ENCODE data around the gene ACP7.
"Not testable (repeated sequence)": the region's sequence is repeated elsewhere in the genome, so short reads cannot be mapped to it uniquely, and the experiment has no call there.

The ACP7 gene

GRCh38 chr19:39054091-39054470 is 30.1 kb upstream of the ACP7 start:
- no peaks in the 10 kb centered on the region for H3K9me3 ChIP-seq (ENCODE audit: control insufficient read depth, insufficient read depth, low read length)
- H3K27ac ChIP-seq (ENCODE audit: low read length): no peak overlapping the region
- WGBS (ENCODE audit: insufficient coverage, insufficient read length): no CpG with 5 or more reads among the region's 2 CpGs
- H3K4me1 ChIP-seq (ENCODE audit: control insufficient read depth, insufficient read depth, low read length): no peaks in the 10 kb centered on the region
- no peaks in the 10 kb centered on the region for H3K27me3 ChIP-seq (ENCODE audit: control insufficient read depth, insufficient read depth, low read length)
- no peak overlapping the region for H3K4me3 ChIP-seq (ENCODE audit: low read length)
- DNase-seq (ENCODE audit: low read depth, low spot score): no peak
- no peaks in the 10 kb centered on the region for H3K36me3 ChIP-seq (ENCODE audit: control insufficient read depth, insufficient read depth, low read length)

DNA sequence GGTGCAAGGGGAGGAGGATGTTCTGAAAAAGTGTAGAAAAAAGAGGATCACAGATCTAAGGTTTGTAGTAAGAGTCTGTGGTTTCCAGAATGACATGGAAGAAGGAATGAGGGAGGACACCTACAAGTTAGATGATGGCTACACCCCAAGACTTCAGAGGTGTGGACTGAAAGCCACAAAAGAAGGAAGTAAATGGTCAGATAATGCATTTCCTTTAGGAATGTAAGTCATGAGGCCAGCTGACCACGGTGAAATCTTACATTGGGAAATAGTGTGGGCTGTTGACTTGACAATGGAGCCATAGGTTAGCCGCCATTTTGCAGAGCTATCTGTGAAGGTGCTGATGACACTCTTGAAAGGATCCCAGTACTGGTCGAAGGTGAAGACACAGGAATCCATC is 26.6 kb upstream of the ACP7 start:
- Histone ChIP-seq H3K27me3 (ENCODE audit: control insufficient read depth, insufficient read depth, low read length) (no peaks in the 10 kb centered on the region), H3K27ac (ENCODE audit: low read length) (no peak overlapping the region), H3K4me3 (ENCODE audit: low read length) (no peak overlapping the region), H3K4me1 (ENCODE audit: control insufficient read depth, insufficient read depth, low read length) (no peaks in the 10 kb centered on the region), H3K36me3 (ENCODE audit: control insufficient read depth, insufficient read depth, low read length) (no peaks in the 10 kb centered on the region), H3K9me3 (ENCODE audit: control insufficient read depth, insufficient read depth, low read length) (no peaks in the 10 kb centered on the region)
- WGBS (ENCODE audit: insufficient coverage, insufficient read length): no CpG with 5 or more reads among the region's 3 CpGs
- DNase-seq (ENCODE audit: low read depth, low spot score): no peak

GRCh38 chr19:39059302-39059701 is 24.9 kb upstream of the ACP7 start:
- DNase-seq (ENCODE audit: low read depth, low spot score): no peak

GRCh38 chr19:39060171-39060570 is 24.0 kb upstream of the ACP7 start:
- Histone ChIP-seq H3K27ac (ENCODE audit: low read length) (no peak overlapping the region), H3K9me3 (ENCODE audit: control insufficient read depth, insufficient read depth, low read length) (no peaks in the 10 kb centered on the region), H3K4me1 (ENCODE audit: control insufficient read depth, insufficient read depth, low read length) (no peaks in the 10 kb centered on the region), H3K27me3 (ENCODE audit: control insufficient read depth, insufficient read depth, low read length) (no peaks in the 10 kb centered on the region), H3K36me3 (ENCODE audit: control insufficient read depth, insufficient read depth, low read length) (no peaks in the 10 kb centered on the region), H3K4me3 (ENCODE audit: low read length) (no peak overlapping the region)
- WGBS (ENCODE audit: insufficient coverage, insufficient read length): no CpG with 5 or more reads among the region's 4 CpGs
- DNase-seq (ENCODE audit: low read depth, low spot score): no peak

More at GRCh38 chr19:39059302-39059701, 24.9 kb upstream of the ACP7 start:
- Histone ChIP-seq H3K27ac (ENCODE audit: low read length) (no peak overlapping the region), H3K27me3 (ENCODE audit: control insufficient read depth, insufficient read depth, low read length) (no peaks in the 10 kb centered on the region), H3K4me3 (ENCODE audit: low read length) (no peak overlapping the region), H3K4me1 (ENCODE audit: control insufficient read depth, insufficient read depth, low read length) (no peaks in the 10 kb centered on the region), H3K36me3 (ENCODE audit: control insufficient read depth, insufficient read depth, low read length) (no peaks in the 10 kb centered on the region), H3K9me3 (ENCODE audit: control insufficient read depth, insufficient read depth, low read length) (no peaks in the 10 kb centered on the region)

DNA sequence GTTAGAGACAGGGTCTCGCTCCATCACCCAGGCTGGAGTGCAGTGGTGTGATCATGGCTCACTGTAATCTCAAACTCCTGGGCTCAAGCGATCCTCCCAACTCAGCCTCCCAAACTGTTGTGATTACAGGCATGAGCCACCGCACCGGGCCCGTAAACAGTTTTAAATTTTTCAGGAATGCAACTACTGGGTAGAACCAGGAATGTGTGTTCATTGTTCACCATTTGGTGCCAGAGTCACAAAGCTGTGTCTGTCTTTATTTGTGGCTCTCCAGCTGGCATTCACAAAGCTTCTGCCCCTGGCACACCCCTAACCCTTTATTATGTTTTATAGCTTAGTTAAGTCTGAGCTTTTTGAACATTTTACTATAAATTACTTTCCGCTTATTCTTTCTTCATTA is 19.8 kb upstream of the ACP7 start:
- no CpG with 5 or more reads among the region's 6 CpGs for WGBS (ENCODE audit: insufficient coverage, insufficient read length)
- no peak for DNase-seq (ENCODE audit: low read depth, low spot score)
- no peaks in the 10 kb centered on the region for H3K27me3 ChIP-seq (ENCODE audit: control insufficient read depth, insufficient read depth, low read length)

GRCh38 chr19:39065928-39066327 is 18.2 kb upstream of the ACP7 start:
- no peak for DNase-seq (ENCODE audit: low read depth, low spot score)
- Histone ChIP-seq H3K27me3 (ENCODE audit: control insufficient read depth, insufficient read depth, low read length) (no peaks in the 10 kb centered on the region), H3K9me3 (ENCODE audit: control insufficient read depth, insufficient read depth, low read length) (no peaks in the 10 kb centered on the region), H3K4me1 (ENCODE audit: control insufficient read depth, insufficient read depth, low read length) (no peaks in the 10 kb centered on the region), H3K36me3 (ENCODE audit: control insufficient read depth, insufficient read depth, low read length) (no peaks in the 10 kb centered on the region), H3K27ac (ENCODE audit: low read length) (no peak overlapping the region), H3K4me3 (ENCODE audit: low read length) (no peak overlapping the region)
- WGBS (ENCODE audit: insufficient coverage, insufficient read length): 100% methylated on average over 1 of the region's 3 CpGs

More for the DNA sequence above, 19.8 kb upstream of the ACP7 start:
- no peak overlapping the region for H3K4me3 ChIP-seq (ENCODE audit: low read length)
- H3K36me3 ChIP-seq (ENCODE audit: control insufficient read depth, insufficient read depth, low read length): no peaks in the 10 kb centered on the region
- no peak overlapping the region for H3K27ac ChIP-seq (ENCODE audit: low read length)
- H3K9me3 ChIP-seq (ENCODE audit: control insufficient read depth, insufficient read depth, low read length): no peaks in the 10 kb centered on the region
- no peaks in the 10 kb centered on the region for H3K4me1 ChIP-seq (ENCODE audit: control insufficient read depth, insufficient read depth, low read length)

DNA sequence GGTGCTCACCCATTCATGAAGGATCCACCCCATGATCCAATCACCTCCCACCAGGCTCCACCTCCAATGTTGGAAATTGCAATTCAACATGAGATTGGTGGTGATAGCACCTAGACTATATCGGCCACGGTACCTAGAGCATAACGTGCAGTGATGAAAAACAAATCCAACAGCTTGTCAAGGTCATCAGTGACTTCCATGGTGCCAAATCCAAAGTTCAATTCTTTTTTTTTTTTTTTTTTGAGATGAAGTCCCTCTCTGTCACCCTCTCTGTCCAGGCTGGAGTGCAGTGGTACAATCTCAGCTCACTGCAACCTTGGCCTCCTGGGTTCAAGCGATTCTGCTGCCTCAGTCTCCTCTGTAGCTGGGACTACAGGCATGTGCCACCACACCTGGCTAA is 17.1 kb upstream of the ACP7 start:
- DNase-seq (ENCODE audit: low read depth, low spot score): no peak
- no CpG with 5 or more reads among the region's 4 CpGs for WGBS (ENCODE audit: insufficient coverage, insufficient read length)
- no peaks in the 10 kb centered on the region for H3K36me3 ChIP-seq (ENCODE audit: control insufficient read depth, insufficient read depth, low read length)
- no peaks in the 10 kb centered on the region for H3K9me3 ChIP-seq (ENCODE audit: control insufficient read depth, insufficient read depth, low read length)
- no peak overlapping the region for H3K4me3 ChIP-seq (ENCODE audit: low read length)
- no peaks in the 10 kb centered on the region for H3K4me1 ChIP-seq (ENCODE audit: control insufficient read depth, insufficient read depth, low read length)
- H3K27ac ChIP-seq (ENCODE audit: low read length): no peak overlapping the region
- no peaks in the 10 kb centered on the region for H3K27me3 ChIP-seq (ENCODE audit: control insufficient read depth, insufficient read depth, low read length)

DNA sequence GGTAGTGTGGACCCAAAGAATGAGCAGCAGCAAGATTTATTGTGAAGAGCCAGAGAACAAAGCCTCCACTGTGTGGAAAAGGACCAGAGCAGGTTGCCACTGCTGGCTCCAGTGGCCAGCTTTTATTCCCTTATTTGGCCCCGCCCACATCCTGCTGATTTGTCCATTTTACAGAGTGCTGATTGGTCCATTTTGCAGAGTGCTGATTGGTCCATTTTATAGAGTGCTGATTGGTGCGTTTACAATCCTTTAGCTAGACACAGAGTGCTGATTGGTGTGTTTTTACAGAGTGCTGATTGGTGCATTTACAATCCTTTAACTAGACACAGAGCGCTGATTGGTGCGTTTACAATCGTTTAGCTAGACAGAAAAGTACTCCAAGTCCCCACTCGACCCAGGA is 15.9 kb upstream of the ACP7 start:
- H3K27ac ChIP-seq (ENCODE audit: low read length); H3K27me3 ChIP-seq (ENCODE audit: control insufficient read depth, insufficient read depth, low read length): not testable (repeated sequence)
- no CpG with 5 or more reads among the region's 6 CpGs for WGBS (ENCODE audit: insufficient coverage, insufficient read length)

DNA sequence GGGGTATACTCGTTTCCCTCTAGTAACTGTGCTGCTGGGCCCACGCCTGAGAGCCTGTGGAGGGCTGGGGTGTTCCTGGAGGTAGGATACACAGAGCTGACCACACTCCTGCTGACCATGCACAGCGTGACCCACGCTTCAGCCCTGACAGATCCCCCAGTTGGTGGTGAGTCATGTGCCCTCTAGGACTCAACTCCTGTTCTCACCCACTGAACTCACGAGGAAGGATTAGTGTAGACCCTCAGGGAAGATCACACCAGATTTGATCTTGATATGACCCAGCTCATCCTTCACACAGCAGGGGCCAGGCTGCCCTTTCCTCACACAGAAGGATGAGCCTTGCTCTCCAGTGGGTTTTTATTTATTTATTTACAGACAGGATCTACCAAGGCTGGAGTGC is 13.3 kb upstream of the ACP7 start:
- no CpG with 5 or more reads among the region's 5 CpGs for WGBS (ENCODE audit: insufficient coverage, insufficient read length)
- no peak overlapping the region for H3K4me3 ChIP-seq (ENCODE audit: low read length)
- no peak for DNase-seq (ENCODE audit: low read depth, low spot score)
- no peaks in the 10 kb centered on the region for H3K4me1 ChIP-seq (ENCODE audit: control insufficient read depth, insufficient read depth, low read length)
- no peaks in the 10 kb centered on the region for H3K9me3 ChIP-seq (ENCODE audit: control insufficient read depth, insufficient read depth, low read length)
- no peaks in the 10 kb centered on the region; the same call in 1 of the 2 replicates for H3K27me3 ChIP-seq (ENCODE audit: control insufficient read depth, insufficient read depth, low read length)
- no peak overlapping the region for H3K27ac ChIP-seq (ENCODE audit: low read length)
- no peaks in the 10 kb centered on the region for H3K36me3 ChIP-seq (ENCODE audit: control insufficient read depth, insufficient read depth, low read length)

More for the DNA sequence above, 15.9 kb upstream of the ACP7 start:
- H3K4me1 ChIP-seq (ENCODE audit: control insufficient read depth, insufficient read depth, low read length); H3K9me3 ChIP-seq (ENCODE audit: control insufficient read depth, insufficient read depth, low read length); H3K36me3 ChIP-seq (ENCODE audit: control insufficient read depth, insufficient read depth, low read length); H3K4me3 ChIP-seq (ENCODE audit: low read length); DNase-seq (ENCODE audit: low read depth, low spot score): not testable (repeated sequence)

GRCh38 chr19:39074205-39074692 is 9.9 kb upstream of the ACP7 start:
- no peaks in the 10 kb centered on the region for H3K36me3 ChIP-seq (ENCODE audit: control insufficient read depth, insufficient read depth, low read length)
- DNase-seq (ENCODE audit: low read depth, low spot score): no peak
- H3K27me3 ChIP-seq (ENCODE audit: control insufficient read depth, insufficient read depth, low read length): no peaks in the 10 kb centered on the region; the same call in 1 of the 2 replicates
- H3K9me3 ChIP-seq (ENCODE audit: control insufficient read depth, insufficient read depth, low read length): no peaks in the 10 kb centered on the region
- H3K4me1 ChIP-seq (ENCODE audit: control insufficient read depth, insufficient read depth, low read length): no peaks in the 10 kb centered on the region
- H3K4me3 ChIP-seq (ENCODE audit: low read length): no peak overlapping the region
- no peak overlapping the region for H3K27ac ChIP-seq (ENCODE audit: low read length)
- no CpG with 5 or more reads among the region's 3 CpGs for WGBS (ENCODE audit: insufficient coverage, insufficient read length)

- no peak for DNase-seq (ENCODE audit: low read depth, low spot score)
- Histone ChIP-seq H3K36me3 (ENCODE audit: control insufficient read depth, insufficient read depth, low read length) (no peaks in the 10 kb centered on the region), H3K4me1 (ENCODE audit: control insufficient read depth, insufficient read depth, low read length) (no peaks in the 10 kb centered on the region), H3K9me3 (ENCODE audit: control insufficient read depth, insufficient read depth, low read length) (no peaks in the 10 kb centered on the region), H3K27me3 (ENCODE audit: control insufficient read depth, insufficient read depth, low read length) (no peaks in the 10 kb centered on the region; the same call in 1 of the 2 replicates), H3K4me3 (ENCODE audit: low read length) (no peak overlapping the region), H3K27ac (ENCODE audit: low read length) (no peak overlapping the region)
- no CpG with 5 or more reads among the region's 6 CpGs for WGBS (ENCODE audit: insufficient coverage, insufficient read length)
Observed at GRCh38 chr19:39074942-39075341, 9.2 kb upstream of the ACP7 start.
